Trophoblast cell (in vitro differentiated cells and primary cell): ENCODE data around the gene ATP9B.
A peak's percentile ranks its signal among the peaks of the same experiment; 100 is the strongest.

Experiments
- DNase-seq, 2 donors: peaks; one replicate each; pipeline ENCODE4 v3.0.0-alpha.2; 2016
- H2AFZ ChIP-seq: 2 replicates; pipeline ENCODE4 v1.6.1; 2013; ENCODE audit warnings: low read length, moderate library complexity, mild to moderate bottlenecking; ENCODE audit not compliant: insufficient read depth, poor library complexity
- H2AK5ac ChIP-seq: 2 replicates; pipeline ENCODE4 v1.6.1; 2013; ENCODE audit warnings: mild to moderate bottlenecking, low read length
- H2BK120ac ChIP-seq: 2 replicates; pipeline ENCODE4 v1.6.1; 2013; ENCODE audit warnings: low read length, mild to moderate bottlenecking, moderate library complexity; ENCODE audit not compliant: insufficient read depth, poor library complexity
- H2BK12ac ChIP-seq: 2 replicates; pipeline ENCODE4 v1.6.1; 2013; ENCODE audit warnings: mild to moderate bottlenecking, low read length, moderate library complexity
- H2BK5ac ChIP-seq: 2 replicates; pipeline ENCODE4 v1.6.1; 2013; ENCODE audit warnings: low read length, low read depth, moderate library complexity, mild to moderate bottlenecking; ENCODE audit not compliant: poor library complexity
- H3K14ac ChIP-seq: 2 replicates; pipeline ENCODE4 v1.6.1; 2013; ENCODE audit warnings: mild to moderate bottlenecking, low read length
- H3K18ac ChIP-seq: 2 replicates; pipeline ENCODE4 v1.6.1; 2013; ENCODE audit warnings: mild to moderate bottlenecking, low read length
- H3K23ac ChIP-seq: 2 replicates; pipeline ENCODE4 v1.6.1; 2013; ENCODE audit warnings: low read length
- H3K27ac ChIP-seq: 2 replicates; pipeline ENCODE4 v1.5.1; 2013; ENCODE audit warnings: low read depth, mild to moderate bottlenecking, inconsistent platforms, low read length, moderate library complexity
- H3K27me3 ChIP-seq: 2 replicates; pipeline ENCODE4 v1.6.1; 2013; ENCODE audit warnings: inconsistent platforms, mild to moderate bottlenecking, low read length, moderate library complexity; ENCODE audit not compliant: insufficient read depth
- H3K36me3 ChIP-seq, 2 experiments: 1 replicate in 1 of 2; 2 replicates in 1 of 2; pipeline ENCODE4 v1.6.1; 2013; ENCODE audit warnings: low read length in 2 of 2, mild to moderate bottlenecking in 2 of 2, moderate library complexity in 1 of 2; ENCODE audit not compliant: insufficient read depth in 2 of 2, control insufficient read depth in 1 of 2
- H3K4ac ChIP-seq: 2 replicates; pipeline ENCODE4 v1.6.1; 2013; ENCODE audit warnings: low read depth, mild to moderate bottlenecking, low read length, moderate library complexity
- H3K4me1 ChIP-seq, 2 experiments: 1 replicate in 1 of 2; 2 replicates in 1 of 2; pipeline ENCODE4 v1.6.1; 2013; ENCODE audit warnings: low read length in 2 of 2, mild to moderate bottlenecking in 2 of 2, moderate library complexity in 1 of 2; ENCODE audit not compliant: insufficient read depth in 2 of 2, control insufficient read depth in 1 of 2
- H3K4me2 ChIP-seq: 2 replicates; pipeline ENCODE4 v1.6.1; 2013; ENCODE audit warnings: inconsistent platforms, mild to moderate bottlenecking, low read length, moderate library complexity
- H3K4me3 ChIP-seq: 2 replicates; pipeline ENCODE4 v1.5.1; 2013; ENCODE audit warnings: mild to moderate bottlenecking, low read depth, low read length, inconsistent platforms
- H3K79me1 ChIP-seq: one replicate; pipeline ENCODE4 v1.6.1; 2013; ENCODE audit warnings: low read length
- H3K79me2 ChIP-seq: 2 replicates; pipeline ENCODE4 v1.6.1; 2013; ENCODE audit warnings: low read length, mild to moderate bottlenecking; ENCODE audit not compliant: control insufficient read depth, insufficient read depth, poor library complexity
- H3K9ac ChIP-seq: 2 replicates; pipeline ENCODE4 v1.6.1; 2013; ENCODE audit warnings: mild to moderate bottlenecking, low read length
- H3K9me3 ChIP-seq: 2 replicates; pipeline ENCODE4 v1.6.1; 2013; ENCODE audit warnings: low read depth, mild to moderate bottlenecking, control low read depth, inconsistent platforms, low read length; ENCODE audit not compliant: insufficient read depth
- H4K12ac ChIP-seq: 2 replicates; pipeline ENCODE4 v1.6.1; 2013; ENCODE audit warnings: low read depth, mild to moderate bottlenecking, low read length, moderate library complexity
- H4K8ac ChIP-seq: 2 replicates; pipeline ENCODE4 v1.6.1; 2013; ENCODE audit warnings: low read depth, mild to moderate bottlenecking, low read length, moderate library complexity
- H4K91ac ChIP-seq: one replicate; pipeline ENCODE4 v1.6.1; 2013; ENCODE audit warnings: low read depth, mild to moderate bottlenecking, low read length, moderate library complexity
- WGBS: extraction: QIAGEN DNeasy Blood & Tissue Kit; methylation state at CpG from one replicate; pipeline ENCODE4 v1.1.7; 2013; ENCODE audit warnings: missing lambda C conversion rate; ENCODE audit not compliant: insufficient read length, insufficient coverage; ENCODE audit errors: extremely low coverage; 5-methylcytosine and 5-hydroxymethylcytosine counted together

The ATP9B gene

GRCh38 chr18:79064228-79064627 lies 5.0 kb upstream of the ATP9B start:
- no peak overlapping the region for H3K4me3 ChIP-seq
- no peak overlapping the region for H3K4ac ChIP-seq
- H2BK12ac ChIP-seq: no peak overlapping the region
- peaks cover 6% of the 10 kb centered on the region for H3K79me1 ChIP-seq
- H3K79me2 ChIP-seq: peaks cover 4% of the 10 kb centered on the region
- H3K23ac ChIP-seq: no peak overlapping the region
- H3K9me3 ChIP-seq: peaks cover 19% of the 10 kb centered on the region
- no peak overlapping the region for H3K18ac ChIP-seq
- H3K14ac ChIP-seq: no peak overlapping the region
- no peak overlapping the region for H2BK5ac ChIP-seq
- no peak overlapping the region for H4K12ac ChIP-seq
- H3K36me3 ChIP-seq: no peaks in the 10 kb centered on the region
- no peak overlapping the region for H4K8ac ChIP-seq
- no peak overlapping the region for H3K9ac ChIP-seq
- H3K27me3 ChIP-seq: no peaks in the 10 kb centered on the region
- H3K4me1 ChIP-seq: peaks cover 7 to 12% of the 10 kb centered on the region in 2 experiments
- no peak overlapping the region for H2BK120ac ChIP-seq
- no peak for DNase-seq
- H2AFZ ChIP-seq: no peak overlapping the region
- H4K91ac ChIP-seq: no peak overlapping the region
- no peak overlapping the region for H3K27ac ChIP-seq
- no CpG with 5 or more reads among the region's 5 CpGs for WGBS
- no peak overlapping the region for H3K4me2 ChIP-seq
- H2AK5ac ChIP-seq: no peak overlapping the region

- Histone ChIP-seq H3K4ac (no peak overlapping the region), H3K79me1 (peaks cover 8% of the 10 kb centered on the region), H3K79me2 (peaks cover 5% of the 10 kb centered on the region), H3K18ac (no peak overlapping the region), H4K8ac (no peak overlapping the region), H3K4me3 (peak overlapping the region; percentile 2), H3K27me3 (no peaks in the 10 kb centered on the region), H4K12ac (no peak overlapping the region), H3K23ac (no peak overlapping the region), H3K27ac (no peak overlapping the region), H3K4me1 (peaks cover 4 to 7% of the 10 kb centered on the region in 2 experiments), H3K14ac (no peak overlapping the region), H2AFZ (no peak overlapping the region), H2BK5ac (no peak overlapping the region), H2BK120ac (no peak overlapping the region), H3K36me3 (no peaks in the 10 kb centered on the region), H2AK5ac (no peak overlapping the region), H3K4me2 (no peak overlapping the region), H2BK12ac (no peak overlapping the region), H3K9me3 (peaks cover 19% of the 10 kb centered on the region), H4K91ac (no peak overlapping the region), H3K9ac (no peak overlapping the region)
- DNase-seq: no peak
- no CpG with 5 or more reads among the region's 2 CpGs for WGBS
Observed at GRCh38 chr18:79065802-79066201, 3.4 kb upstream of the ATP9B start.

- Histone ChIP-seq H3K79me2 (peaks cover 5% of the 10 kb centered on the region), H3K9me3 (peaks cover 19% of the 10 kb centered on the region), H3K4me1 (peaks cover 4 to 7% of the 10 kb centered on the region in 2 experiments), H3K23ac (no peak overlapping the region), H3K27ac (no peak overlapping the region), H4K8ac (no peak overlapping the region), H2BK12ac (no peak overlapping the region), H3K9ac (no peak overlapping the region), H3K18ac (no peak overlapping the region), H3K79me1 (peaks cover 8% of the 10 kb centered on the region), H2BK120ac (no peak overlapping the region), H2AK5ac (no peak overlapping the region), H3K4ac (no peak overlapping the region), H3K14ac (no peak overlapping the region), H3K36me3 (peaks cover 0 to 2% of the 10 kb centered on the region in 2 experiments), H4K12ac (no peak overlapping the region), H3K4me3 (no peak overlapping the region), H3K27me3 (no peaks in the 10 kb centered on the region), H2BK5ac (no peak overlapping the region), H3K4me2 (no peak overlapping the region), H4K91ac (no peak overlapping the region), H2AFZ (no peak overlapping the region)
- DNase-seq: no peak
- no CpG with 5 or more reads among the region's 4 CpGs for WGBS
Observed at GRCh38 chr18:79067611-79068010, 1.6 kb upstream of the ATP9B start.

GRCh38 chr18:79068341-79068936 lies 755 bp upstream of the ATP9B start:
- Histone ChIP-seq H2AFZ (peak overlapping the region; percentile 98), H4K91ac (peak overlapping the region; percentile 92), H3K27ac (no peak overlapping the region), H4K12ac (peak overlapping the region; percentile 97), H3K9me3 (peaks cover 21% of the 10 kb centered on the region), H3K4me2 (peak overlapping the region; percentile 61), H2BK5ac (no peak overlapping the region), H3K18ac (peak overlapping the region; percentile 82), H2BK12ac (no peak overlapping the region), H3K4me3 (peak overlapping the region; percentile 89), H2BK120ac (peak overlapping the region; percentile 74), H3K4me1 (peaks cover 4% of the 10 kb centered on the region in 2 experiments), H2AK5ac (peak overlapping the region; percentile 13), H3K23ac (no peak overlapping the region), H3K36me3 (peaks cover 0 to 7% of the 10 kb centered on the region in 2 experiments), H3K27me3 (no peaks in the 10 kb centered on the region), H3K9ac (no peak overlapping the region), H3K79me2 (peaks cover 5% of the 10 kb centered on the region), H3K79me1 (peaks cover 8% of the 10 kb centered on the region), H3K4ac (no peak overlapping the region), H4K8ac (peak overlapping the region; percentile 99), H3K14ac (peak overlapping the region; percentile 92)
- DNase-seq: no peak
- no CpG with 5 or more reads among the region's 49 CpGs for WGBS
